ENCODE data around the gene GAS2L3. TPM values are rescaled to one million over a fixed set of nuclear protein-coding genes. Genes with fewer than 3 reads are reported as not detected.

GAS2L3 gene
- total and polyA plus RNA-seq, 2 of the 13 experiments (the other 11 are each of a cell fraction or from before 2014, with no cell fraction given): 7.0 to 20.8 TPM

GRCh38 chr12:100669922-100670321 lies 96.4 kb downstream of the GAS2L3 start:
- intact Hi-C loops (cut with micrococcal nuclease; ENCODE audit: unreplicated experiment) (loop anchor here (1.0 to 5.0 kb wide), 2 partner anchors 63 to 98 kb away; partner anchors contain the start of gene GAS2L3), in situ Hi-C loops (cut with HindIII; ENCODE audit: extremely low pct_ligation_motif_present, low pct_unique_long_range_greater_than_20kb) (loop anchor here (5.0 kb wide), 1 partner anchor 62 kb away; no protein-coding TSS in a partner anchor)
- POLR2A ChIA-PET: no interaction called here
- Histone ChIP-seq H4K20me1 (ENCODE audit: insufficient read depth, low read length) (no peaks in the 10 kb centered on the region), H3K9me3 (ENCODE audit: low read length) (no peaks in the 10 kb centered on the region), H3K27ac (ENCODE audit: extremely low read length, insufficient read depth, low read length) (no peak overlapping the region), H3K79me2 (ENCODE audit: insufficient read depth, low read length) (no peaks in the 10 kb centered on the region), H3K4me1 (ENCODE audit: insufficient read depth, low read length) (peaks cover 11% of the 10 kb centered on the region; the same call in 1 of the 2 replicates), H3K36me3 (replicated peaks in 1 of 2; ENCODE audit: control insufficient read depth in 1 of 2, insufficient read depth in 2 of 2, low read length in 2 of 2) (no peaks in the 10 kb centered on the region), H3K9ac (ENCODE audit: insufficient read depth, low read depth, low read length) (no peak overlapping the region), H3K4me2 (ENCODE audit: low read depth, low read length) (no peak overlapping the region), H3K4me3 (replicated peaks in 1 of 3; ENCODE audit: insufficient read depth in 1 of 3, low read depth in 2 of 3, low read length in 3 of 3) (no peak overlapping the region), H3K27me3 (ENCODE audit: control insufficient read depth in 1 of 2, insufficient read depth in 2 of 2, low read length in 2 of 2) (peaks cover 1 to 4% of the 10 kb centered on the region in 2 experiments; a peak in 3 of 5 replicates), H2AFZ (ENCODE audit: low read length) (no peak overlapping the region)
- BruUV-seq (replicated peaks): no TSS peak
- FAIRE-seq (no peak), DNase-seq (ENCODE audit: low spot score) (no peak), ATAC-seq (no peak)
- WGBS (ENCODE audit: low lambda C conversion rate): 13% methylated on average over 4 of the region's 4 CpGs
- no peak for TF ChIP-seq ZBTB4 (CRISPR knock-in tag; IDR thresholded peaks at IDR 0.05; ENCODE audit: borderline replicate concordance)
- no peak for TF ChIP-seq ZNF501 (CRISPR knock-in tag; IDR thresholded peaks at IDR 0.05)
- TF ChIP-seq ZFP36 (IDR thresholded peaks at IDR 0.05; ENCODE audit: borderline replicate concordance, low read depth, low read length, partially characterized antibody): no peak
- no peak for TF ChIP-seq ZNF777 (CRISPR knock-in tag; IDR thresholded peaks at IDR 0.05)
- no peak for TF ChIP-seq EEA1 (CRISPR knock-in tag; IDR thresholded peaks at IDR 0.05; ENCODE audit: borderline replicate concordance)
- no peak for TF ChIP-seq FOXO4 (CRISPR knock-in tag; conservative IDR thresholded peaks at IDR 0.05)
- CTCF ChIA-PET (ENCODE audit: low intra/inter-chr PET ratio, low total read pairs): interaction anchor here (0.9 to 1.8 kb wide), 2 partner anchors 64 to 71 kb away, joined by 3 to 6 read pairs; no protein-coding TSS in a partner anchor
